Breast epithelium (tissue), 3 donors: Measurements from ENCODE around the gene HIVEP3.

ENCODE experiments used
- CTCF ChIP-seq, 3 donors: fragments of 450-650 bp; IDR thresholded peaks; one replicate each; pipeline ENCODE4 v1.5.1; 2016 to 2017; ENCODE audit warnings: antibody characterized with exemption in 3 of 3, mild to moderate bottlenecking in 3 of 3, moderate library complexity in 3 of 3
- POLR2A ChIP-seq: fragments of 450-650 bp; IDR thresholded peaks from one replicate; pipeline ENCODE4 v1.6.1; 2016; ENCODE audit warnings: antibody characterized with exemption, mild to moderate bottlenecking, moderate library complexity
- POLR2AphosphoS5 ChIP-seq, 3 donors: sonication (generic); formaldehyde crosslinking; IDR thresholded peaks; one replicate each; pipeline ENCODE4 v1.6.1; 2017; ENCODE audit warnings: antibody characterized with exemption in 3 of 3

GRCh38 chr1:41964400-41964799 lies 45.7 kb upstream of the HIVEP3 start:
- no peak for TF ChIP-seq CTCF (IDR thresholded peaks at IDR 0.05)
- no peak for TF ChIP-seq POLR2AphosphoS5 (IDR thresholded peaks at IDR 0.05)
- no peak for TF ChIP-seq POLR2A
